ENCODE data around the gene POLR2J.
A peak's percentile ranks its signal among the peaks of the same experiment; 100 is the strongest.
"Not testable (repeated sequence)": the region's sequence is repeated elsewhere in the genome, so short reads cannot be mapped to it uniquely, and the experiment has no call there.

The POLR2J gene

GRCh38 chr7:102494473-102495149 is 15.9 kb upstream of the POLR2J start:
- not testable (repeated sequence) for DNase-seq

GRCh38 chr7:102494026-102494425 is 15.3 kb upstream of the POLR2J start:
- peak; percentile 19 for DNase-seq

- not testable (repeated sequence) for DNase-seq
These were observed 14.7 kb upstream of the POLR2J start for GRCh38 chr7:102493220-102493935.

- DNase-seq, result peak; percentile 39
These were observed 11.9 kb upstream of the POLR2J start for GRCh38 chr7:102490529-102491075.

- DNase-seq, result not testable (repeated sequence)
These were observed 5.6 kb upstream of the POLR2J start for GRCh38 chr7:102484317-102484716.

- DNase-seq, result not testable (repeated sequence)
These were observed 3.2 kb upstream of the POLR2J start for GRCh38 chr7:102481962-102482361.

DNA sequence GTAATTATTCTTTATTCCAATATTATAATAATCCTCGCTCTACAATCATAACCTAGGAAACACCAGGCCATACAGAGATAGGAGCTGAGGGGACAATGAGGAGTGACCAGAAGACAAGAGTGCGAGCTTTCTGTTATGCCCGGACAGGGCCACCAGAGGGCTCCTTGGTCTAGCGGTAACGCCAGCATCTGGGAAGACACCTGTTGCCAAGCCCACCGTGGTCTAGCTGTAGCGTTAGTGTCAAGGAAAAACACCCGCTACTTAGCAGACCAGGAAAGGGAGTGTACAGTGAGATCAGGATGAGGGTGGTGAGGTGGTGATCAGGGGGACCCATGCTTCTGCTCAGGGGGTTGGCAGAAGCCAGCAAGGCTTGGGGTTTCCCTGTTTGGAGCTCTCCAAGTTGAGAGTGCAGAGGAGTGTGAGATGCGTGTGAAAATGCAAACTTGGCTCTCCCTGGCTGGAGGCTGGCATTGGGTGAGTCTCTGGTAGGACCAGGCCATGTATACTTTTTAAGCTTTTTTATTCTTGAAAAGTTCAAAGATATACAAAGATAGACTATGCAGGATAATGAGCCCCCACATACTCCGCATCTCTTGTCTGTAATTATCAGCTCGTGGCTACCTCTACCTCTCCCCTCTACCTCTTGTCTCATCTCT is 1.4 kb upstream of the POLR2J start:
- DNase-seq, result not testable (repeated sequence)

- not testable (repeated sequence) for DNase-seq
These were observed 475 bp upstream of the POLR2J start for GRCh38 chr7:102479209-102479584.

DNA sequence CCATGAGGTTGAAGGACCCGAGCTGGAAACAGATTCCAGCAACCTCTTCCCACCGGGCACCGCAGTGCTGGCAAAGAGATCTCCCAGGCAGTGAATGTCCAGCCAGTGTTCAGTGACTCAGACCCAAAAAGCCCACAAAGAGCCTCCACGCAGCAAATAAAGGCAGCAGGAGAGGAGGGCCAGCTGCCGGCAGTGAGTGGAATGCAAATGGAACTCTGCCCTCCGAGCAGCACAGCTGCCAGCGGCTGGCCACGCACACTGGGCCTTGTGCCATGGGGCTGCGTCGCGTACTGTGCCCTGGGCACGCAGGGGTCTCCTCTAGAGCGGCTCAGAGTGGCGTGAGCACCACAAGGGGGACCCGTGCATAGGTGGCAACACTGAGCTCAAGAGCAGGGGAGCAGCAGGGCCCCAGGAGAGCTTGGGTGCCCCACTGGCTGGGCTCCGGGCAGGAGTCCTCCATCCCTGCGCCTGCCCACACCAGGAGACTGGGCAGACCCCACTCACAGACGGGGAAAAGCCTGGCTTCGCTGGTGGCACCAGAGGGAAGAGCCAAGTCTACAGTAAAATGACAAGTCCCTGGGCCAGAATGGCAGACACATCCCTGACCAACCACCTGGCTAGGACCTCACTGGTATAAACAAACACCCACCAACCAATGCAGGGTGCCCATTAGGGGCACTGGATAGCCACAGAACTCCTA is 3.8 kb downstream of the POLR2J start:
- not testable (repeated sequence) for DNase-seq

- not testable (repeated sequence) for DNase-seq
These were observed 4.6 kb downstream of the POLR2J start for GRCh38 chr7:102474116-102474515.

DNA sequence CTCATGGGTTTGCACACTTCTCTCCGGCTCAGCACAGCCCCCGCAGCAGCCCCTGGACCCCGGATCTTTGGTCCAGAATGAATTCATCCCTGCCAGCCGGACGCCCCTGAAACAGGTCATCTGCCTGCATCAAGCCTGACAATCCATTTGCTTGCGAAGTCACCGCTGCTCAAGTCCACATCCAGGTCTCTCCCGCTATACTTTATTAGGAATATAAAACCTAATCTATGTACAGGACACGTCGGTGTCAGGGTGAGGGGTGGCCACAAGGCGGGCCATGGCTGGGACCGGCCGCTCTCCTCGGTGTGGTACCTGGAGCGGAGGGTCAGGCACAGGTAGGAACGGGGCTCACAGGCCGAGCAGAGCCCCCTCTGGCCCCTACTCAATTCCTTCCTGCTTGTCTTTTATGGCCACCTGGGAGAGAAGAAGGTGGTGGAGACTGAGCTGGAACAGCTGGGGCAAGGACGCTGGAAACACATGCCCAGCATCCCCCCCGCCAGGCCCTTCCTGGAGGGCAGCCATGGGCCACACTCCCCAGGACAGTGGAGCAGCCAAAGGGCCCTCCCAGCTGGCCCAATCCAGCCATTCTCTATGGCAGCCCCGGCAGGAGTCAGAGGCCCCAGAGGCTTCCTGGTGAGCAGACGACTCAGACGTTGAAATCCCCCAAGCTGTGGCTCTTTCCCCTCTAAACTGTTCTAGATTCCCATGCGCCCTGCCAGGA is 5.3 kb downstream of the POLR2J start:
- DNase-seq, result no peak

DNA sequence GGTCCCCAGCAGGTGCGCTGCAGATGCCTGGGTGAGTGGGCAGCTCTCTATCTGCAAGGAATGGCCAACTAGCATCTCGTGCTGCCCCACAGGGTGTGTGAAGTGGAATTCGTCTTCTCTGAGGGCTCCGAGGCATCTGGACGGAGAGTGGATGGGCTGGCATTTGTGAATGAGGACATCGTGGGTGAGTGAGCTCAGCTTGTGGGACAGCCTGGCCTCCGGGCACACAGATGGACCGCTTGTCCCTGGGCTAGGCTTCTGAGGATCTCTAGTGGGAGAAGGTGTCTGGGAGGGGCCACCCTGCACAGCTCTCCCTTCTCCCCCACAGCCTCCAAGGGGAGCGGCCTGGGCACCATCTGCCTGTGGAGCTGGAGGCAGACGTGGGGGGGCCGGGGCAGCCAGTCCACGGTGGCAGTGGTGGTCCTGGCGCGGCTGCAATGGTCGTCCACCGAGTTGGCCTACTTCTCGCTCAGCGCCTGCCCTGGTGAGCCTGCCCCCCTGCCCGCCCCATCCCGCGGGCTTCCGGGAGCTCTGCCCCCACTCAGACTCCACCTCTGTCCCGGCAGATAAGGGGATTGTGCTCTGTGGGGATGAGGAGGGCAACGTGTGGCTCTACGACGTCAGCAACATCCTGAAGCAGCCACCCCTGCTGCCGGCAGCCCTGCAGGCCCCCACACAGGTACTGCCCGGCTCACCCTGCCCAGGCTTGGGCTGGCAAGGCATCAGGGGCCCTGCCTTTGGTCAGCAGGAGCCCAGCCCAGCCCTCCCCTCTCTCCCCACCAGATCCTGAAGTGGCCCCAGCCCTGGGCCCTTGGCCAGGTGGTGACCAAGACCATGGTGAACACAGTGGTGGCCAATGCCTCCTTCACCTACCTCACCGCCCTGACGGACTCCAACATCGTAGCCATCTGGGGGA is 6.3 kb downstream of the POLR2J start:
- no peak for DNase-seq

- DNase-seq, result no peak
These were observed 7.0 kb downstream of the POLR2J start for GRCh38 chr7:102471791-102472125.

- no peak for DNase-seq
These were observed 8.5 kb downstream of the POLR2J start for GRCh38 chr7:102469972-102470825.

- no peak for DNase-seq
These were observed 9.3 kb downstream of the POLR2J start for GRCh38 chr7:102469351-102469971.

DNA sequence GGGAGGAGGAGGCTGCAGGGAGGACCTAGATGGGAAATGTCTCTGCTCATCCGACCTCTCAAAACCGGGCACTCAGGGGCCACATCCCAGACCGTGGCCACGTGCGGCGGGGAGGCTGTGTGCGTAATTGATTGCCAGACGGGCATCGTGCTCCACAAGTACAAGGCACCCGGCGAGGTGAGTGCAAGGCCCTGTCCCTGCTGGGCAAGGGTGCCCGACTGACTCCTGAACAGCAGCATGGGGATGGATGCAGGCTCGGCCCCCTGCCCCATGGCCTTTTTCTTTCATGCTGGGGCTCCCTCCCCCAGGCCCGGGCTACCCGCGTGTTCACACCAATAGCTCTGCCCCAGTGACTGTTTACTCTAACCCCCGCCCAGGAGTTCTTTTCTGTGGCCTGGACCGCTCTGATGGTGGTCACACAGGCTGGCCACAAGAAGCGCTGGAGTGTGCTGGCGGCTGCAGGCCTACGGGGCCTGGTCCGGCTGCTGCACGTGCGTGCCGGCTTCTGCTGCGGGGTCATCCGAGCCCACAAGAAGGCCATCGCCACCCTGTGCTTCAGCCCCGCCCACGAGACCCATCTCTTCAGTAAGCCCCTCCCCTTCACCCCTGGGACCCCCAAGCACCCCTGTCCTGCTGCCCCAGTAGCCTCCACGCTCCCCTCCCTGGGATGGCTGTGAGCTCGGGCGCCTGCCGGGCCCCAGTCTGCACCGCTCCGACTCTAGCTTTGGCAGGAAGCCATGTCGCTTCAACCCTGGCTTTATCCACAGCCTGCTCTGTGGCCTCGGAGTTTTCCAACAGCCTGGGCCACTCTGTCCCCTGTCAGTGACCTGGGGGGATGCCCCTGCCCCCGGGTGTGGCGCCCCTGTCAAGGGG is 10.0 kb downstream of the POLR2J start:
- DNase-seq, result no peak

DNA sequence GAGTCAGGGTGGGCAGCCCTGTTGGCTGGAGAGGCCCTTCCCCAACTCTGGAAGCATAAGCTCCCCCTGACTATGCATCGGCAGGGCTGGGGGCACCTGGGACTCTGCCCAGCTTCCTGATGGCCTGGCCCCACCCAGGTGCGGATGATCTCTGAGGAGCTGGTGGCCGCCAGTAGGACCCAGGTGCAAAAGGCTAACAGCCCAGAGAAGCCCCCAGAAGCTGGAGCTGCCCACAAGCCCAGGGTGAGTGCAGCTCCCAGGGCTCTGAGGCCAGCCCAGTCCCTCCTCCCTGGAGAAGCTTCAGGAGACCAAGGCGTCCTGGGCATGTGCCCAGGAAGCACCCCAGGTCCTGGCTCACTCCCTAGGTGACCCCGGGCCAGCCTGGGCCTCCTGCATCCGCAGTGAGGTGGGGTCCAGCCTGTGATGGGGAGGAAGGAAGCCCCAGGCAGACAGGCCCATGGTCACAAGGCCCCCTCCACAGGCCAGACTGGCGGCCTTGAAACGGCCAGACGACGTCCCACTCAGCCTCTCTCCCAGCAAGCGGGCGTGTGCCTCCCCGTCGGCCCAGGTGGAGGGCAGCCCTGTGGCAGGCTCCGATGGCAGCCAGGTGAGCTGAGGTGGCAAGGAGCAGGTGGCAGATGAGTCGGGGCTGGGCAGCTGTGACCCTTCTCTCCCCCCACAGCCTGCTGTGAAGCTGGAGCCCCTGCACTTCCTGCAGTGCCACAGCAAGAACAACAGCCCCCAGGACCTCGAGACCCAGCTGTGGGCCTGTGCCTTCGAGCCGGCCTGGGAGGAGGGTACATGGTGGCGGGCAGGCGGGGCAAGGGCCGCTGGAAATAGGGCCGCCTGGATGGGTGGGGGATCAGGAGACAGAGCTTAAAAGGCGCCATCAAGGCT is 10.9 kb downstream of the POLR2J start:
- no peak for DNase-seq

DNA sequence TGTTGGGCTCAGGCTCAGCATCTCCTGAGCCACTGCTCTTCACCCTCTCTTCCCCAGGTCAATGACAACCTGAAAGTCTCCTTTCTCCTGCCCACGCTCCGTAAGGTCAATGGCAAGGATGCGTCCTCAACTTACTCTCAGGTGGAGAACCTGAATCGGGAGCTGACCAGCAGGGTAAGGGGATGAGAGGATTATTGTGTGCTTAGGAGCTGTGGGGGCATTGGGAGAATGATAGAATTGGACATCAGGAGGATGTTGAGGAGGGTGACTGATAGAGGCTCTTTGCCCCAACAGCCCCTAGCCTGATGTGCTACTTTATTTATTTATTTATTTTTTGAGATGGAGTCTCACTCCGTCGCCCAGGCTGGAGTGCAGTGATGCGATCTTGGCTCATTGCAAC is 12.6 kb downstream of the POLR2J start:
- no peak for DNase-seq
